GM21737 (cell line): ENCODE data around the gene ACER1.
A peak's percentile ranks its signal among the peaks of the same experiment; 100 is the strongest.
"Not testable (repeated sequence)": the region's sequence is repeated elsewhere in the genome, so short reads cannot be mapped to it uniquely, and the experiment has no call there.

Experiments
- ATAC-seq: cut with Tn5 transposase; IDR thresholded peaks from one replicate; pipeline ENCODE4 v1.9.1; 2021; ENCODE audit warnings: mild to moderate bottlenecking, moderate library complexity; ENCODE audit not compliant: unreplicated experiment

ACER1 gene

DNA sequence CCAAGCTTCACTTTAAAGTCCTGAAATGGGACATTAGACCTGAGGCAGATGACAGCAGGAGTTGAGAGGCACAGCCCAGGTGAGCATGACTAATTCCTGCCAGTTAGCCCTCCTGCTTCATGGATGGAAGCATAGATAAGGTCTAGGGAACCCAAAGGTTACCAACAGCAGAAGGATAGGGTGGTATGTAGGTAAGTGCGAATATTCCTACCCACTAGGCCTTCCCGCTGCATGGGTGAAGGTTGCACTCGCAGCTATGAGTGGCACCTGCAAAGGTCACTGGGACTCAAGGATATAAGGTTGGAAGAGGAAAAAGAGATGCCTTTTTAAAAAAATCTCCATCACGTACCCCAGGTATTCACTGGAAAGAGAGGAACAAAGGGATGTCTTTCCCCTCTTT, 41.4 kb downstream of the ACER1 start:
- ATAC-seq = no peak

DNA sequence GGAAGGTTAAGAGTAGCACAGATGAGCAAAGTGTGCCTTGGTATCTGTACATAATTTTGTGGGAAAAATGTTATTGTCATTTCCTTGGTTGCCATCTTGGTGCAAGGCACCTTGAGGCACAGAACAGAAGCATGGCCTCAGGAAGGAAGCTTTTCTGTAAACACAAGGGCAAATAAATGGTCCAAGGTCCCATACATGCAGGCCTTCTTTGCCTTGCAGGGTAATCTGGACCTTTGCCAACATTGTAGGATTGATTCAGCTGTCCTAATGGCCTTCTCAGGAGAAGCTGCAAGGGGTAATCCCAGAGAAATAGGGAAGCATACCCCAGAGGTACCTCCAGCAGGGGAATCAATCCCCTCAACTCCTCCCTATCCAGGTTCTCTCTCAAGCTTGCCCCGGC, 44.7 kb downstream of the ACER1 start:
- no peak for ATAC-seq

GRCh38 chr19:6287269-6287885, 46.0 kb downstream of the ACER1 start:
- no peak for ATAC-seq

GRCh38 chr19:6286676-6287075, 46.7 kb downstream of the ACER1 start:
- ATAC-seq = no peak

- not testable (repeated sequence) for ATAC-seq
These were observed 51.0 kb downstream of the ACER1 start for GRCh38 chr19:6282393-6282792.

- peak; percentile 95 for ATAC-seq
These were observed 53.4 kb downstream of the ACER1 start, which contains the start of gene MLLT1 for GRCh38 chr19:6279931-6280591. TSS of gene MLLT1 (minus strand) at chr19:6279975. CDS start at chr19:6279784, 191 bp downstream.

DNA sequence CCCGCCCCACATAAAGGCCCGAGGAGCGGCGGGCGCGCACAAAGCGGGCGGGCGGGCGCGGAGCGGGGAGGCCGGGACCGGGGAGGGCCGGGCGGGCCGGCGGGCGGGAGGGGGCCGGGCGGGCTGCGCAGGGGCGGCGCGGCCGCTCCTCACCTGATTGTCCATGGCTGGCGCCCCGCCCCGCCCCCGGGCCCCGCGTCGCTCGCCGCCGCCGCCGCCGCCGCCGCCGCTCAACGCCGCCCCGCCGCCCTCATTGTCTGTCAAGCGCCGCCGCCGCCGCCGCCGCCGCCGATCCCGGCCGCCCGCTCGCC, 53.8 kb downstream of the ACER1 start:
- ATAC-seq = peak; percentile 30

GRCh38 chr19:6278740-6279619, 54.4 kb downstream of the ACER1 start:
- ATAC-seq = no peak

DNA sequence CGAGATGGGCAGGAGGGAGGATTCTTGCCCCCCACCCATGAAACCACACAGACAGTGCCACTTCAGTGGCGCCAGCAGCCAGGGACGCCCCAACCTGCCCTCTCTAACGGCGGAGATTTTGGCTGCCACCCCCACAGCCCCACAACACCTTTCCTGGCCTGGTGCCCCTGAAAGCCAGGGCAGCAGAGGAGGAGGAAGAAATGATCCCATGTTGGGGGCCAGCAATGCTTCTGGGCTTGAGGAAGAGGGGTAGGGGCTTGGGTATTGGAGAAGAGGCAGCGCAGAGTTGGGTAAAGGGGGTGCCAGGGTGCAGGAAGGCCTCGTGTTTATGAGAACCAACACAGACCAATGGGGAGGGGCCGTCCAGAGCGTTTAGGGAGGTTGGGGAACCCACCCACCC, 55.4 kb downstream of the ACER1 start:
- ATAC-seq = no peak

DNA sequence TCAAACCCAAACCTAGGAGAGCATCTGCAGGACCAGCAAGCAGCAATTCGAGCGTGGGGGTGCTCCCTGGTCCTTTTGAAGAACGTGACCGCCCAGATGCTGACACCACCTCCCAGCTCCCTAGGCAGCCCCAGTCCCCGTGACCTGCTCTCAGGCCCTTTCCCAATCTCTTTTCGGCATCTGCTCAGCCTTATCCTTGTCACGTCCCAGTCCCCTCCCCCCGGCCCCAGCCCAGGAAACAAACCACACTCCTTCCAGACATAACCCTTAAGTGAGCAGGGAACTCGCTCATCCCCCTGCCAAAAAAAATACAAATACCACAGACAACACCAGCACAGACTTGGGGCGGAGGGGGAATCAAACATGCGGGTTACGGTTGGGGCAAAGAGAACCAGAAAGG, 57.0 kb downstream of the ACER1 start:
- ATAC-seq = no peak

DNA sequence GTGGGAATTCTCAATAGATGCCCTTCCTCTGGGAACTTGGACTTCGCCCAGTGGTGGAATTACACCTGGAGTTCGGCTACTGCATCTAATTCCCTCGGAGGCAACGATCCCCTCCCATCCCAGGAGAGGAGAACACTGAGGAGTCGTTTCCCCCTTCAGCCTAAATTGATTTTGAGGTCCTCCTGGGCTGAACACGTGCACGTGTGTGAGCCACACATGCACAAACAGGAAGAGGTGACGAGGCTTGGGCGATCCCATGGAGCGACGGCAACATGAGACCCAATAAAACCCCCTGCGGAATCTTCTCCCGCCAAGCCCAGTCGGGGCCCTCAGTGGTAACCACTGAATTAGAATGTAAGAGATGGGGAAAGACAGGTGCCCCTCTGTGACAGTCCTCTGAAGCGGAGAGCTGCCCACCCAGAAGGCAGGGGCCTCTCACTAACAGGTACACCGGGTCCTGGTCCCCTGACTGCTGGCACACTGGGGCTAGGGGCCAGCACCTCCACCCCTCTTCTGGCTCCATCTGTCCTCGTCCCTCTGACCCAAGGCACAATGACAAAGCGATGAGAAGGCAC, 58.2 kb downstream of the ACER1 start:
- no peak for ATAC-seq

GRCh38 chr19:6274756-6275155, 58.7 kb downstream of the ACER1 start:
- ATAC-seq = no peak

DNA sequence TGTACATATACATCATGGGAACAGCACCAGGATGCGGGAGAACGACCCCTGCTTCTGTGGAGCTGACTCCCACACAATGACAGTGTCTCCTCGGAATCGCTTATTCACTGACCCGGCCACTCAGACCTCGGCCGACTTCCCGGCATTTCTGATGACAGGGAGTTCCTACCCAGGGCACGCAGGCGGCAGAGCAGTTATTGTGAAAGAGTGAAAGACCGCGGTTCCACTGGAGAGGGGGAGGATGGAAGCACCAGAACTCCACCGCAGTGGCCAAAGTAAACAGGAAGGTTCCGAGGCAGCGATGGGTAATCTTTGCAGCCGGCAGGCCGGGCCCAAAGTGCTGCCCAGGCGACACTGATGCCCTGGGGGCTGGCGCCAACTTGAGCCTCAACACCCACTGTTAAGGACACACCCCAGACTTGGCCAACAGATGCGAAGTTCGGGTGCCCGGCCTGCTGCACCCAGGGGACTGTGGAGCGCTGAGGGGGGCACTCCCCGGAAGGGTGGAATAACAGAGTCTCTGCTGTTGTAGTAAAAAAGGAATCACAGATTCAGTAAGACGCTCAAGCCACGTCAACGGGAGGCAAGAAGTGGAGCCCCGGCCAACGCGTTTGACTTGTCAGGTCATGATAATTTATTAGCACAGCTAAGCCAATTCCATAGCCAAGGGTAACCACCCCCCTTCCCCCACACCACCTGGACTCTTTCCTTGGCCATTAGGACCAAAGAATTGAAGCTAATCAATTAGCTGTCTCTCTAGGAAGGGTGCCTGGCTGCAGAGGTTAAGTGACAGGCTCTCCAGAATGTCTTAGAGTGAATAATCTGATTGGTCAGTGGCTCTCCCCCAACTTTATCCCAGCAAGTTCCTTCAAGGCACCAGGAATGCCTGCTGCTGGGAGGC, 59.5 kb downstream of the ACER1 start:
- ATAC-seq = no peak

DNA sequence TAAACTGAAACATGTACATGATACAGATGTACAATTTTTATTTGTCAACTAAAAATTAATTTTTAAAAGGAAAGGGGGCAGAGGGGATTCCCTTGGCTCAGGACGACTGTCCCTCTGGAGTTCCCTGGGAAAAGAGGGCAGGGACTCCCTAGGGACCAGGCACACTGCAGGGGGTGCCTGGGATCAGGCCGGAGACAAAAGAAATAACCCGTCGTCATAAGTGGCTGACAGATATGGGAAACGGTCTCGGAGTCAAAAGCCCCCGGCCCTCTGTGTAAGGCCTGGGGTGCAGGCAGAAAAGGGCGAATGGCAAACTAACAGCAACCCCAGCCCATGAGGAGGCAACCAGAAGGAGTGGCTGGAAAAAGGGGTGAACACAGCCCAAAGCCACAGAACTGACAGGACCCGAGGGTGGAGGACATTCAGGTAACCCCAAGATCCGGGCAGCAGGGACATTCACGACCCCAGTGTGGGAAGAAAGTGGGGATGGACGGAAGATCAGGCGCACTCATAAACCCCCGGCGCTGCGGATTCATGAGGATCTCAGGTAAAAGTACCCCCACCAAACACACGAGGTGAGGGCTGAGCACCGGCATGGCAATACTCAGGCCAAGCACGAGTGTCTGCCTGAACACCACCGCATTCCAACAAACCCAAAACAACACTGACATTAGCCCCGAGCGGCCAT, 60.4 kb downstream of the ACER1 start:
- no peak for ATAC-seq

DNA sequence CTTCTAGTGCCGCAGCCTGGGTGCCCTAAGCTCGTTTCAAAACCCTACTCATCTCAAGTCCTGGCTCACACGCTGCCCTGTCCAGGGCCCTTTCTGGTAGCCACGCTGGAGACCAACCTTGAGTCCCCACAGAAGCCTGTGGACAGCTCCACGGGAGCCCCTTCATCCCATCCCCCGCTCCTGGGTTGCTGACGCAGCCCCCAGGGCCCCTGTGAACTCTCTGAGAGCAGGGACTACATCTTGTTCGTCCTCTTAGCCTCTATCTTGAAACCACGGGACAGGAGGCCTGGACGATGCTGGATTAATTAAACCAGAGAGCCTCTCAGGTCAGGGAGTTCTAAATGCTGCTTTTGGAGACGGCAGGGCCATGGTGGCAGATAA, 61.0 kb downstream of the ACER1 start:
- ATAC-seq = no peak

GRCh38 chr19:6271721-6272410, 61.5 kb downstream of the ACER1 start:
- no peak for ATAC-seq

- no peak for ATAC-seq
These were observed 62.2 kb downstream of the ACER1 start for GRCh38 chr19:6271251-6271650.

GRCh38 chr19:6270822-6271221, 62.6 kb downstream of the ACER1 start:
- no peak for ATAC-seq

- ATAC-seq = no peak
These were observed 63.2 kb downstream of the ACER1 start for GRCh38 chr19:6270076-6270745.
